Endodermal cell (in vitro differentiated cells): ENCODE measurements around the gene ZFAND2B. TPM values are rescaled to one million over a fixed set of nuclear protein-coding genes. Genes with fewer than 3 reads are reported as not detected.

Source experiments
- DNase-seq: peaks from one replicate; pipeline ENCODE4 v3.0.0-alpha.2; 2017
- H3K27ac ChIP-seq: 2 replicates; pipeline ENCODE4 v1.5.1; 2013; ENCODE audit warnings: mild to moderate bottlenecking, low read depth, low read length, moderate library complexity
- H3K27me3 ChIP-seq: 2 replicates; pipeline ENCODE4 v1.6.1; 2013; ENCODE audit warnings: mild to moderate bottlenecking, low read length, moderate library complexity; ENCODE audit not compliant: insufficient read depth, control insufficient read depth, poor library complexity, severe bottlenecking
- H3K36me3 ChIP-seq: 2 replicates; pipeline ENCODE4 v1.7.0; 2013; ENCODE audit warnings: mild to moderate bottlenecking, low read length, moderate library complexity; ENCODE audit not compliant: control insufficient read depth, insufficient read depth
- H3K4me1 ChIP-seq: one replicate; pipeline ENCODE4 v1.7.0; 2013; ENCODE audit warnings: low read length; ENCODE audit not compliant: control insufficient read depth, insufficient read depth
- H3K4me3 ChIP-seq: 2 replicates; pipeline ENCODE4 v1.5.1; 2013; ENCODE audit warnings: mild to moderate bottlenecking, low read length, moderate library complexity
- H3K9ac ChIP-seq: 2 replicates; pipeline ENCODE4 v1.6.1; 2013; ENCODE audit warnings: mild to moderate bottlenecking, low read length, moderate library complexity; ENCODE audit not compliant: poor library complexity, severe bottlenecking; ENCODE audit errors: extremely low read depth
- H3K9me3 ChIP-seq: 2 replicates; pipeline ENCODE4 v1.6.1; 2013; ENCODE audit warnings: mild to moderate bottlenecking, low read length, moderate library complexity; ENCODE audit not compliant: control insufficient read depth
- H3K27ac Mint-ChIP-seq: 2 replicates; pipeline ENCODE4 v1.8.0; 2020; ENCODE audit warnings: mixed read lengths
- H3K27me3 Mint-ChIP-seq: 2 replicates; pipeline ENCODE4 v1.8.0; 2021; ENCODE audit warnings: mild to moderate bottlenecking, mixed read lengths; ENCODE audit not compliant: insufficient read depth
- H3K36me3 Mint-ChIP-seq: 2 replicates; pipeline ENCODE4 v1.8.0; 2020; ENCODE audit warnings: low read depth, mixed read lengths
- H3K4me1 Mint-ChIP-seq: 2 replicates; pipeline ENCODE4 v1.8.0; 2020; ENCODE audit warnings: mixed read lengths
- H3K4me3 Mint-ChIP-seq: 2 replicates; pipeline ENCODE4 v1.8.0; 2020; ENCODE audit warnings: mild to moderate bottlenecking, moderate library complexity, mixed read lengths
- H3K9me3 Mint-ChIP-seq: 2 replicates; pipeline ENCODE4 v1.8.0; 2020; ENCODE audit warnings: mild to moderate bottlenecking, mixed read lengths
- CTCF ChIP-seq: fragments of 200-600 bp; sonication (generic); conservative IDR thresholded peaks from 2 replicates; pipeline ENCODE4 v1.5.0; 2021; ENCODE audit warnings: antibody characterized with exemption, mild to moderate bottlenecking
- WGBS, 2 experiments: methylation state at CpG; one replicate each; pipeline versions ENCODE4 v1.1.5 to v1.1.7; 2013; ENCODE audit warnings: missing lambda C conversion rate in 2 of 2, mixed read lengths in 1 of 2; ENCODE audit not compliant: insufficient coverage in 1 of 2, insufficient read length in 1 of 2; 5-methylcytosine and 5-hydroxymethylcytosine counted together
- total RNA-seq, 2 donors: library from RNA; stranded (reverse); fragmentation: NEBNext Ultra II Directional in 1 of 2; extraction: Animal tissue kit (Norgen Biotek cat#: 25700) in 1 of 2; gene quantifications; 2 replicates in 1 of 2; 3 replicates in 1 of 2; pipeline ENCODE4 v1.2.1, GENCODE V29; 2021

ZFAND2B gene
- total RNA-seq, 2 donors from 2014 or later: 21.7 to 22.5 TPM

DNA sequence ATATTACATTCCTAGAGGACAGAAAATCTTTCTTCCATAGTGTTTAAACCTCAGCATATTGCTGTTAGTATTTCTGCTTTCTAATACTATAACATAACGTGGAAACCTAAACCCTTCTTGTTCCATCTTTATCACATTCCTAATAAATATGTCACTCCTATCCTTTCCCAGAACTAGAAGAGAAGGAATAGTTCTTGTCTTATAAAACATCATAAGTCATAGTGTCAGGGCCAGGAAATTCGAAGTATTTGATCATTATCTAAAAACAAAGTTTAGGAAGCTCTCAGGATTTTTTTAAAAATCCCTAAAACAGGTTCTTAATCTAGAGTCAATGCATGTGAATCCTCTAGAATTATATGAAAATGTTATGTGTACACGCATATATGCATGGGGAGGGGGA lies 48.0 kb upstream of the ZFAND2B start:
- Histone ChIP-seq H3K9me3 (no peaks in the 10 kb centered on the region), H3K4me1 (peaks cover 5% of the 10 kb centered on the region), H3K9ac (no peak overlapping the region), H3K36me3 (peaks cover 21% of the 10 kb centered on the region), H3K4me3 (no peak overlapping the region), H3K27ac (no peak overlapping the region), H3K27me3 (peaks cover 19% of the 10 kb centered on the region)
- Mint-ChIP-seq H3K9me3 (no peaks in the 10 kb centered on the region), H3K4me3 (no peak overlapping the region), H3K27me3 (peaks cover 16% of the 10 kb centered on the region), H3K4me1 (peaks cover 15% of the 10 kb centered on the region), H3K27ac (no peak overlapping the region), H3K36me3 (peaks cover 9% of the 10 kb centered on the region)
- WGBS, 2 experiments: 93 to 98% methylated on average over 2 to 3 of the region's 3 CpGs
- no peak for DNase-seq
- TF ChIP-seq CTCF: no peak

GRCh38 chr2:219159771-219160185 lies 46.8 kb upstream of the ZFAND2B start:
- H3K4me1 Mint-ChIP-seq: peaks cover 15% of the 10 kb centered on the region
- no peak overlapping the region for H3K9ac ChIP-seq
- H3K27me3 ChIP-seq: peaks cover 19% of the 10 kb centered on the region
- H3K27ac ChIP-seq: no peak overlapping the region
- peaks cover 9% of the 10 kb centered on the region for H3K36me3 Mint-ChIP-seq
- WGBS, 2 experiments: 15 to 23% methylated on average over 11 to 18 of the region's 18 CpGs
- peaks cover 23% of the 10 kb centered on the region for H3K27me3 Mint-ChIP-seq
- no peak for DNase-seq
- H3K27ac Mint-ChIP-seq: peak overlapping the region; percentile 75
- peak overlapping the region; percentile 79 for H3K4me3 Mint-ChIP-seq
- no peaks in the 10 kb centered on the region for H3K9me3 ChIP-seq
- no peak for TF ChIP-seq CTCF
- peaks cover 13% of the 10 kb centered on the region for H3K36me3 ChIP-seq
- H3K4me1 ChIP-seq: peaks cover 5% of the 10 kb centered on the region
- H3K9me3 Mint-ChIP-seq: no peaks in the 10 kb centered on the region
- peak overlapping the region; percentile 78 for H3K4me3 ChIP-seq

- WGBS, 2 experiments: 0% methylated on average over 16 to 70 of the region's 70 CpGs
Observed at GRCh38 chr2:219160186-219161017, 46.2 kb upstream of the ZFAND2B start, which contains the start of gene NHEJ1. TSS of gene NHEJ1 (minus strand) at chr2:219160815. CDS start at chr2:219158362, 2,453 bp downstream.

More at GRCh38 chr2:219160186-219161017, 46.2 kb upstream of the ZFAND2B start, which contains the start of gene NHEJ1:
- peaks cover 5% of the 10 kb centered on the region for H3K4me1 ChIP-seq
- peaks cover 9% of the 10 kb centered on the region for H3K36me3 Mint-ChIP-seq
- DNase-seq: peak; percentile 99
- peak within 1 kb of the TSS; percentile 53 for H3K9ac ChIP-seq
- H3K27me3 ChIP-seq: peaks cover 19% of the 10 kb centered on the region
- peak within 1 kb of the TSS; percentile 79 for H3K4me3 Mint-ChIP-seq
- H3K27ac ChIP-seq: peak within 1 kb of the TSS; percentile 73
- H3K4me3 ChIP-seq: peak within 1 kb of the TSS; percentile 78
- peaks cover 15% of the 10 kb centered on the region for H3K4me1 Mint-ChIP-seq
- peak within 1 kb of the TSS; percentile 96 for H3K27ac Mint-ChIP-seq
- TF ChIP-seq CTCF: peak; percentile 99
- H3K36me3 ChIP-seq: peaks cover 13% of the 10 kb centered on the region
- H3K9me3 Mint-ChIP-seq: no peaks in the 10 kb centered on the region
- peaks cover 25% of the 10 kb centered on the region for H3K27me3 Mint-ChIP-seq
- H3K9me3 ChIP-seq: no peaks in the 10 kb centered on the region
